ENCODE results near the gene NINJ1. TPM values are rescaled to one million over a fixed set of nuclear protein-coding genes. Genes with fewer than 3 reads are reported as not detected.
A peak's percentile ranks its signal among the peaks of the same experiment; 100 is the strongest.

Gene NINJ1
- total and polyA plus RNA-seq, 2 of the 8 experiments (the other 6 are each of a cell fraction or from before 2014, with no cell fraction given) = 28.2 to 65.6 TPM

- Histone ChIP-seq H3K4ac (replicated peaks; ENCODE audit: insufficient read length, low read depth, low read length) (no peak overlapping the region), H4K20me1 (replicated peaks in 1 of 2; ENCODE audit: control insufficient read depth in 1 of 2, insufficient read depth in 2 of 2, low read length in 2 of 2) (no peaks in the 10 kb centered on the region), H3K4me3 (ENCODE audit: extremely low read depth in 1 of 4, insufficient read depth in 2 of 4, low read depth in 3 of 4, low read length in 4 of 4) (no peak overlapping the region), H3K18ac (ENCODE audit: extremely low read depth, low read length) (no peak overlapping the region), H3K23me2 (ENCODE audit: low read depth, low read length) (no peaks in the 10 kb centered on the region), H3K27me3 (replicated peaks in 1 of 4; ENCODE audit: control insufficient read depth in 3 of 4, extremely low read depth in 1 of 4, insufficient read depth in 3 of 4, low read length in 3 of 4) (no peaks in the 10 kb centered on the region), H3K56ac (replicated peaks; ENCODE audit: insufficient read length, low read depth, low read length) (no peak overlapping the region), H2AFZ (ENCODE audit: low read length) (no peak overlapping the region), H3K79me1 (ENCODE audit: low read depth, low read length) (no peaks in the 10 kb centered on the region), H3K9ac (replicated peaks in 1 of 4; ENCODE audit: extremely low read depth in 1 of 4, low read depth in 3 of 4, low read length in 3 of 4) (no peak overlapping the region), H2BK120ac (replicated peaks; ENCODE audit: low read depth, low read length) (no peak overlapping the region), H3K4me1 (replicated peaks in 1 of 4; ENCODE audit: control insufficient read depth in 3 of 4, insufficient read depth in 4 of 4, low read length in 3 of 4) (no peaks in the 10 kb centered on the region; a peak in 1 of 7 replicates), H2BK5ac (ENCODE audit: low read depth, low read length) (no peak overlapping the region), H2BK20ac (ENCODE audit: low read length) (no peak overlapping the region), H2BK12ac (ENCODE audit: low read depth, low read length) (no peak overlapping the region), H3K14ac (ENCODE audit: insufficient read length) (no peak overlapping the region), H3K27ac (ENCODE audit: low read depth, low read length) (no peak overlapping the region), H3K4me2 (ENCODE audit: insufficient read depth in 1 of 2, low read depth in 2 of 2, low read length in 2 of 2) (no peak overlapping the region), H3K9me3 (ENCODE audit: insufficient read depth in 2 of 2, low read depth in 1 of 2, low read length in 1 of 2) (peaks cover 4% of the 10 kb centered on the region in 2 experiments; a peak in 1 of 4 replicates), H3K23ac (ENCODE audit: insufficient read length) (no peak overlapping the region), H4K8ac (ENCODE audit: extremely low read depth, insufficient read depth, low read length) (no peak overlapping the region), H3K36me3 (ENCODE audit: control insufficient read depth in 2 of 4, insufficient read depth in 4 of 4, low read length in 3 of 4) (no peaks in the 10 kb centered on the region), H4K91ac (replicated peaks; ENCODE audit: insufficient read length, low read length) (no peak overlapping the region), H3K79me2 (ENCODE audit: control insufficient read depth in 1 of 2, insufficient read depth in 2 of 2, low read length in 2 of 2) (no peaks in the 10 kb centered on the region), H4K5ac (ENCODE audit: insufficient read length, low read depth, low read length) (no peak overlapping the region), H2BK15ac (ENCODE audit: low read length) (no peak overlapping the region), H2AK5ac (ENCODE audit: low read depth, low read length) (no peak overlapping the region)
- ChIA-PET POLR2A (ENCODE audit: partially characterized antibody) (no interaction called here), CTCF (ENCODE audit: partially characterized antibody) (interaction anchor here (0.7 to 1.6 kb wide), 3 partner anchors 22 to 216 kb away, joined by 3 to 4 read pairs (median 3); no protein-coding TSS in a partner anchor)
- 91% methylated on average over 4 of the region's 4 CpGs; no CpG with 5 or more reads in 1 of the 2 experiments for WGBS, 2 experiments (ENCODE audit: extremely low coverage in 1 of 2, insufficient coverage in 1 of 2, insufficient read length in 1 of 2, insufficient replicate concordance in 2 of 2, low coverage in 1 of 2, low lambda C conversion rate in 2 of 2, missing lambda C conversion rate in 1 of 2)
- no peak for TF ChIP-seq RFX5 (IDR thresholded peaks at IDR 0.05; ENCODE audit: borderline replicate concordance, low read depth, low read length)
- peak; percentile 82 for TF ChIP-seq YY1 (IDR thresholded peaks at IDR 0.05; ENCODE audit: low read depth, low read length)
- FAIRE-seq (no peak), DNase-seq (ENCODE audit: low read depth in 1 of 2, low spot score in 2 of 2) (no peak)
Measured at GRCh38 chr9:93085676-93086075, 48.4 kb downstream of the NINJ1 start.

Data from H1 (cell line).